GM20431 (cell line): Measurements from ENCODE around the gene DUOXA1.
"Not testable (repeated sequence)": the region's sequence is repeated elsewhere in the genome, so short reads cannot be mapped to it uniquely, and the experiment has no call there.

Experiments
- in situ Hi-C: fragments of 300-500 bp; cut with MseI, MboI; formaldehyde crosslinking; loops from one replicate; pipeline ENCODE4 v1.15.0; 2020; ENCODE audit warnings: low sequenced_read_pairs; ENCODE audit not compliant: unreplicated experiment

The DUOXA1 gene

DNA sequence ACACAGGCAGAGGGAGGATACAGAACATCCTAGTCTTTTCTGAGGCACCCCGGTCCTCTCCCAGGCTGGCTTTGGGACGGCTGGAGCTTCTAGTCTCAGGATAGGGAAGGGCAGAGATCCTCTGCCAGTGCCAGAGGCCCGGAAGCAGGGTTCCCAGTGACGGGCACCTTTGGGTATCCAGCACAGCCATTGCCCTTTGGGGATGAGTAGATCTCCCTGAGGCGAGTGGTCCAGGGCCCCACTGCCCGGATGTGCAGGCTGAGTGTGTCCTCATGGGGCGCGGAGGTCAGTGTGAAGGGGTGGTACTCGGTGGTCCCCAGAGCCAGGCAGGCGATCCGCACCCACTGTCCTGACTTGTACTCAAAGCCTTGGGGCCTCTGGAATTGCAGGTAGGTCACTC lies 34.0 kb downstream of the DUOXA1 start:
- in situ Hi-C loops, result no loop called here

DNA sequence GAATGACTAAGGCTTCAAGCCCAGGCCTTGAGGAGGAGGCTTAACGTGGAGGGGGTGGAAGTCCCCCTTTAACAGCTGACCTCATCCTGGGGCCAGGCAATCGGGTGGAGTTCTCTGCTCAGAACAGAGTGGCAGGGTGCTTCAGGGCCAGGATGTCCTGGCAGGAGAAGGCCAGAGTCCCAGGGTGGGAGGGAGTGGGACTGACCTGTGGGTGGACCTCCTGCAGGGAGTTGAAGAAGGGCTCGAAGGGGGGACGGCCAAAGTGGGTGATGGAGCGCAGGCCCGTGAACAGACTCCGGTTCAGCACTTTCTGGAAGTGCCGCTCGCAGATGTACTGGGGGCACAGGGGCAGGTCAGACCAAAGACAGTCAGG lies 35.3 kb downstream of the DUOXA1 start:
- in situ Hi-C loops, result no loop called here

DNA sequence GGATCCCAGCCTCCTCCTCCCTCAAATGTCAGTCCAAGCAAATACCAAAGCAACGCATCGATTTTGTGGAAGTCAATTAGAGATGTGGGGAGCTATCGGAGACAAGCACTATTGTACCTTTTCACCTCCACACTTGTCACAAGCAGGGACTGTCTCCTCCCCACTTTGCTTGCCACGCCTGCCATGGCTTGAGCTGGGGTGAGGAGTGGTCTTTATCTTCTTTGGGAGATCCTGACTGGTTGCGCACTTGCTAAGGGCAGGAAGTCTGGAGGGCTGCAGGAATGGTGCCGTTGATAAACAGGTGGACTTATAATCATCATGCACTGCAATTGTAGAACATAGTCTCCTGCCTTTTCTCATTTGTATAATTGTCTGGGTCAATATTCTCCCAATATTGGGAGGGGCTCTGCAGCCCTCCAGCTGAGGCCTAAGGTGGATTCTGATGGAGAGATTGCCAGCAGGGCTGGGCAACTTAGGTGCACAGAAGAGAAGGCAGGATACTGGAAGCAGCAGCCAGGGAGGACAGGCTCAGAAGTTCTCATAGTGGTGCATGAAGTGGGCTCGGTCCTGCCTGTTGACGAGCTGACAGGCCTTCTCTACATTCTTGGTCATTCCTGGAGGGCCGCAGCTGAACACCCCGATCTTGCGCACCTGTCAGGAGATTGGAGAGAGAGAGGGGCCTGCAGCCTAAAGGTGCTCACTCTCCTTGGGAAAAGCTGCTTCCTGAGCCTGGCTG lies 35.9 kb downstream of the DUOXA1 start:
- in situ Hi-C loops, result no loop called here

DNA sequence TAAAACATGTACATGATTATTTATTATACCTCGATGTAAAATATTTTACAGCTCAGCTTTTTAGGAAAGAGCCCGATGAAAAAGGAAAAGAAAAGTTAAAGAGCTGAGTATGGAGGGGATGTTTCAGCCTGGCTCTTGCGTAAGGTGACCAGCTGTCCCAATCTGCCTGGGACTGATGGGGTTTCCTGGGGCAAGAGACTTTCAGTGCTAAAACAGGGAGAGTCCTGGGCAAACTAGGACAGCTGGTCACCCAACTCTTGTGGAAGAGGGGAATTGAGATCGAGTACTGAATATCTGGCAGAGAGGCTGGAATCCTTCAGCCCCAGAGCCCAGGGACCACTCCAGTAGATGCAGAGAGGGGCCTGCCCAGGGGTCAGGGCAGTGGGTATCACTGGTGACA lies 36.7 kb downstream of the DUOXA1 start:
- in situ Hi-C loops, result no loop called here

DNA sequence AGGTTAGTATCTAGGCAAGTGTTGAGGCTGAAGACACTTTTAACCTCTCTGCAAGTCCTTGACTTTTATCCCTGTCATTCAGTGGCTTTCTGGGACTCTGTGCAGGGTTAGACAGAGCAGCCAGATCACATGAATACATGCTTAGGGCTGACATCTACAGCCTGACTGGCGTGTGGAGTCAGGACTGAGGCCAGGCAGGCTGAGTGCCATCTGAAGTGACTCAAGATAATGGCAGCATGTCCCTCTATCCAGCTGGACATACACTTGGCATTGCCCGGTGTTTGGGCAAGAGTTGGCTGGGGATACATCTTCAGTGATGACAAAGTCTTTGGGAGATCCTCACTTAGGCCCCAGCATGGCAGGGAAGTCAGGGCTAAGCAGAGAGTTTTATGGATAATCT lies 38.1 kb downstream of the DUOXA1 start:
- in situ Hi-C loops, result no loop called here

DNA sequence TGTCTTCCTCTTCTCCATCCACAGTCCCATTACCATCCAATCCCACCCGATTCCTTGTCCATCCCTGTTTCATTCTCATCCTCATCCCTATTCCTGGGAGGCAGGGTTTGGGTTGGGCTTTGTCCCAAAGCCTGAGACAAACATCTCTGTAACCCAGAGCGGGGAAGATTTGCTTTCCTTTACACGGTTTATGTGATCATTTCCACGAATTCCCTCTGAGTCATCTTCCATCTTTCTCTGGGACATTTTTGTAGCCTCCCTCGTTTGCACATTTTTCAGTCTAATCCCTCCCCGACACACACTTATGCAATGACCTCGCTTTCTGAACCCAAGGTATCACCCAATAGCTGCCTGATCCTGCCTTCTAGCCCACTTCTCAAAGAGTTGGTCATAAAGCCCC lies 38.5 kb downstream of the DUOXA1 start:
- in situ Hi-C loops, result no loop called here

DNA sequence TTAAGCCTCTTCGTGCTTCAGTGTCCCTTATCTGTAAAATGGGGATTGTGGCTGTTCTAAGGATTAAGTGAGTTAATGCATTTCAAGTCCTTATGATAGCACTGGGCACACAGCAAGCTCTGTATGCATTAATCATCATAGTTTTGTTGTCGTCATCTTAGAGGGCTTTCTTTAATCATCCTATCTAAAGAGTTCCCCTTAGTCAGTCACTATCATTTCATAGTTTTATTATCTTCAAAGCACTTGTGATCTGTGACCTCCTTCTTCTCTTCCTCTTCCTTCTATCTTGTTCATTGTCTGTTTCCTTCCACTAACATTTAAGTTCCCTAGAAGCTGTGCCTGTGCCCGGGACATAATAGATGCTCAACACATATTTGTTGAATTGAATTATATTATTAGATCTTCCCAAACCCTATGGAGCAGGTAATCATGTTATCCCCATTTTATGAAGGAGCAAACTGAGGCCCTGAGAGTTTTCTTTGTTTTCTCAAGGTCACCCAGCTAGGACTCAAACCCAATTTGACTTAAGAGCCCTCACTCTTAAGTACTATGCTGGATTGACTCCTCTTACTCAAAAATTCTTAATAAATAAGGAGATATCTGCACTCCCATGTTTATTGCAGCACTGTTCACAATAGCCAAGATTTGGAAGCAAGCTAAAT lies 39.8 kb downstream of the DUOXA1 start:
- in situ Hi-C loops, result no loop called here

DNA sequence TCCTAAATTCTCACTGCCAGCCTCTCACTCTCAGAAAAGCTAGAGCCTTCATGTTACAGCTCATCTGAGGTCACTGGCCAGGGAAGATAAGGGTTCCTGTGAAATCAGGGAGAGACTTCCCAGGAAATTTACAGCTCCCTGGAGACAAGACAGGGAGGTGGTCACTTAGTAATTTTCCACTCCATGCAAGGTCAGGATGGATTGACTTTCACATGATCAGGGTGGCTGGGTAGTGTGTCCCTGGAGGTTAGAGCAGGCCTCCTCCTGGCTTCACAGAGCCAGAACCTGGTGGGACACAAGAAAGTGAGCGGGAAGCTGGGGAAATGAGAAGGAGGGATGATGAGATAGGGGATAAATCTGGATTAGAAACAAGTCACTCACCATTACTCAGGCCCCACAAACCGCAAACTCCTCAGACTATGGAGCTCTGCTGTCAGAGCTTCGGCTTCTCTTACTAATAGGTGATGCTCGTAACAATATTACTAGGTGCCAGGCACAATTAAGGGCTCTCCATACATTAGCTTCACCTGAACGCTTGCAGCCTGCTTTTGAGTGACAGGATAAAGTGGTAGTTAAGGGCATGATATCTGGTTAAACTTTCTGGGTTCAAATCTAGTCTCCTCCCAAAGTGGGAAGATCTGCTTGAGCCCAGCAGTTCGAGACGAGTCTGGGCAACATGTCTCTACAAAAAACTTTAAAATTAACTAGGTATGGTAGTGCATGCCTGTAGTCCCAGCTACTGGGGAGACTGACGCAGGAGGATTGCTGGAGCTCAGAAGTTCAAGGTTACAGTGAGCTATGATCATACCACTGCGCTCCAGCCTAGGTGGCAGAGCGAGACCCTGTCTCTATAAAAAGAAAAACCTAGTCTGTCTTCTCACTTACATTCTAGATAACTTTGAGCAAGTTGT lies 40.6 kb downstream of the DUOXA1 start:
- in situ Hi-C loops, result no loop called here

DNA sequence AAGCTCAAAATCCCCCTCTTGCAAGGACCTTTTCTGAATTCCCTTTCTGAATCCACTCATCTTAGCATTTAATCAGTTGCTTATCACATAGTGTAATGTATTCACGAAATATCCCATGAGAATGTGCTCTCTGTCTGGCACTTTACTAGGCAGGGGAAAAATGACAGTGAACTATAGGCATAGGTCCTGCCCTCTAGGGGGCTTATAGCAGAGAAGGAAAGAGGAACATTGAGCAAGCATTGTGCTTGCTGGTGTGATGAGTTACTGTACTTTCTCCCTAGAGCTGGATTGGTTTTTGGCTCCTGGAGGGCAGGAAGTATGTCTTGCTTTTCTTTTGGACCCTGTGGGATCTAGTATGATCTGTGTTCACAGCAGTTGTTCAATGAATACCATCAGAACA lies 42.2 kb downstream of the DUOXA1 start:
- in situ Hi-C loops, result no loop called here

DNA sequence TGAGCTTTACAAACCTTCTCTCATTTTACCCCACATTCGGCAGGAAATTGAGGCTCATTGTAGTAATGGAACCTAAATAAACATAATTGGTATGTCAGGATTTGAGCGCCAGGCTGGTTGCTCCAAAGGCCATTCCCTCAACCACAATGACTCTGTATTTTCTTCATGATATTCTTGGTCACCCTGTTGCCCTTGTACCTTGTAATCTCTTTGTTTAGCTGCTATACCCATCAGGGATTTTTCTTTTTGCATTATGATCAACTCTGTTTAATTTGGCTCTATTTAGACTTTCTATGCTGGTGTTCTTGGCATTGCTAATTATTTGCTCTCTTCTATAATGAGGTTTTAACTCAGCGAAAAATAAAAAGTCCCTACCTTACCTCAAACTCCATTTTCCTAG lies 45.5 kb downstream of the DUOXA1 start:
- in situ Hi-C loops, result no loop called here

DNA sequence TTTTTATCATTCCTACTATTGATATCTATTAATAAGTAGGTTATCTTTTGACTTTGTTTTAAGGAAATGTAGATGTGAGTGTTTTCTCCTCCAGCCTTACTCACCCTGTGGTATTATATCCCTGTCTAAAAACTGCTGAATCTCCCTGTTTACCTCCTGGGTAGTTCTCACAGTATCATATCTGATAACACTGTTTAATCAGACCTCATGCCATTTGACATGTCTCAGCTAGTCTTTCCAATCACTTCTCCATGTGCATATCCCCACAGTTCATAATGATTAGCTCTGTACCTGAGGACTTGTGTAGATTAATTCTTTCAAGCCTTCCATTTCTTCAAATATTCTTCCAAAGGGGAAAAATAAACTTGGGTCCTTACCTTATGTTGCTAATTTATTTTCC lies 46.5 kb downstream of the DUOXA1 start:
- in situ Hi-C loops, result no loop called here

DNA sequence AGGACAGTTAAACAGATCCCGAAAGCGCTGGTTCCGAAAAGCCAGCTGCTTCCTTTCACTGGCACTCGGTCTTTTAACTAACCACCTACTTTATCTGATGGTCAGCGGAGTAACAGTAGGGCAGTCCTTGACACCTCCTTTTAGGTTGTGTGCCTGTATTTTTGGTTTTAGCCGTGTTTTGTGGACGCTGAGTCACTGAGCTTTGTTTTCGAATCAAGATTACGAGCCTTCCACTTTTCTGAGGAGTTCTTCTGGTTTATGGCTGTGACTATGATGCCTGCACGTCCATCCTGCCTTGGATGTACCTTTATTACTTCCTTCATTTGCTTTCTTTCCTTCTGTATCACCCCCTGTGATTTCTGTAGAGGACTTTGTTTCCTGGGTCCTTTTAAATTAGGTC lies 47.3 kb downstream of the DUOXA1 start:
- in situ Hi-C loops, result not testable (repeated sequence)

DNA sequence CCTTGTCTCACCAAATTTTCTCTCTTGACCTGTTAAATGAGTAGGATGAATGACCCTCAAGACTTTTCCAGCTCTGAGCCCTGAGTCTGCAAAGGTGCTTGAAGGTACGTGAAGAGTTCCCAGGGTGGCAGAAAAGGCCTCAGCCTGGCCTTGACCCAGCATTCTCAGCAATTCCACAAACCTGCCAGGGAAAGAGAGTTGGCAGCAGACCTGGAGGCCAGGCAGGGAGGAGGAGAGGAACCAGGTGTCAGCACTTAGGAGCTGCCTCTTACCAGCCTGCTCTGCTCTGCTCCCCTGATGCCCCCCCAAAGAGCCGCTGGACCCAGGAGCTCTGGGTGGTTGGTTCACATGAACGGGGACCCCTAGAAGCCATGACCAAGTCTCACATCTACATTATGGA lies 49.1 kb downstream of the DUOXA1 start:
- in situ Hi-C loops, result not testable (repeated sequence)

DNA sequence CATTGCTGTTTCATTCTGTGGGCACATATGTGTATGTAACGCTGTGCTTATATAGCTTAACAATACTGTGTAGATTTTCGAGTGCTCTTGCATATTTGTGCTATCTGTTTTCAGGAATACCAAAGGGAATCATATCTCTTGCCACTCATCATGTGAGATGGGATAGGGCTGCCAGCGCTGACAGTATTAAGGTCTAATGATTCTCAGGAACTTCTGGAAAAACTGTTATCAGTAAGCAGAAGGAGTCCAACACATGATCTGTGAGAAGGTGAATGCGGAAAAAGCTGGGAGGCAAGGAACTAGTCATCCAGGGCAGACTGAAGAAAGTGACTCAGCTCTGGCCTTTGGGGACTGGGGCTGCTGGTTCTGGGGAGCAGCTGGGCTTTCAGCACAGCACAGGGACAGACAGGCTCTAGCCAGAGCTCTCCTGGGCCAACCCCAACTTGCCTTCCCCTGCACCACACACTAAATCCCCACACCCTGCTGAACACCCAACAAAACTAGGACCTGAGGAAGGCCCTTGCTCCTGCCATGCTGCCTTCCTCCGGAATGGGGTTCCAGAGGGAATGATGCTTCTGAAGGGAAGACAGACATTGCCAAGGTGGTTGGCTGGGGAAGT lies 49.9 kb downstream of the DUOXA1 start:
- in situ Hi-C loops, result not testable (repeated sequence)

DNA sequence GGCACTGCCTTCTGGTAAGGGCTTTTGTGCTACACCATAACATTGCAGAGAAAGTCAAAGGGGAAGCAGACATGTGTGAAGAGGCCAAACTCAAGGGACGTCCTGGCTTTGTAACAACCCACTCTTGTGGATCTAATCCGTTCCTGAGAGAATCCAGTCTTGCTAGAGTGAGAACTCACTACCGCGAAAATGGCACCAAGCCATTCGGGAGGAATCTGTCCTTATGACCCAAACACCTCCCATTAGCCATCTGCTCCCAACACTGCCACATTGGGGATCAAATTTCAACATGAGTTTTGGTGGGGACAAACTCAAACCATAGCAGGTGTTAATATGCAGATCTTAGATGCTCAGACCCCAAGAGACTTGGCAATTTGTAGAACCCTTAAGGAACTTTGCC lies 50.5 kb downstream of the DUOXA1 start:
- in situ Hi-C loops, result not testable (repeated sequence)

DNA sequence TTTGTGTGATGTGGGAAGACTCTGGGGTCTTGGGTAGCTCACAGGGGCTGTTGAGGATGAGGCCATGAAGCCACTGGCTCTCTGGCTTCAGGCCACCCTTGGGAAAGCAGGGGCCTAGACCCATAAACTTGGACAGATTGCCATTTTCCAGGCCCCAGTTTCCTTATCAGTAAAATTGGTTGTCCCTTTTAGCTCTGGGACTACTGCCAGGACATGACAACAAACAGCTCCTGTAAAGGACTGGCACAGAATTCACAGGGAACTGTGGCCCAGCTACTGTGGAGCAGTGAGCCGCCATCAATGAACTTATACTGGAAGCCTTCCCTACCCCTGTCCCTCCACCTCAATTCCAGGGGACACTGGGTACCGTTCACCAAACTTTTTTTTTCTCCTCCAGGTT lies 52.3 kb downstream of the DUOXA1 start:
- in situ Hi-C loops, result not testable (repeated sequence)

DNA sequence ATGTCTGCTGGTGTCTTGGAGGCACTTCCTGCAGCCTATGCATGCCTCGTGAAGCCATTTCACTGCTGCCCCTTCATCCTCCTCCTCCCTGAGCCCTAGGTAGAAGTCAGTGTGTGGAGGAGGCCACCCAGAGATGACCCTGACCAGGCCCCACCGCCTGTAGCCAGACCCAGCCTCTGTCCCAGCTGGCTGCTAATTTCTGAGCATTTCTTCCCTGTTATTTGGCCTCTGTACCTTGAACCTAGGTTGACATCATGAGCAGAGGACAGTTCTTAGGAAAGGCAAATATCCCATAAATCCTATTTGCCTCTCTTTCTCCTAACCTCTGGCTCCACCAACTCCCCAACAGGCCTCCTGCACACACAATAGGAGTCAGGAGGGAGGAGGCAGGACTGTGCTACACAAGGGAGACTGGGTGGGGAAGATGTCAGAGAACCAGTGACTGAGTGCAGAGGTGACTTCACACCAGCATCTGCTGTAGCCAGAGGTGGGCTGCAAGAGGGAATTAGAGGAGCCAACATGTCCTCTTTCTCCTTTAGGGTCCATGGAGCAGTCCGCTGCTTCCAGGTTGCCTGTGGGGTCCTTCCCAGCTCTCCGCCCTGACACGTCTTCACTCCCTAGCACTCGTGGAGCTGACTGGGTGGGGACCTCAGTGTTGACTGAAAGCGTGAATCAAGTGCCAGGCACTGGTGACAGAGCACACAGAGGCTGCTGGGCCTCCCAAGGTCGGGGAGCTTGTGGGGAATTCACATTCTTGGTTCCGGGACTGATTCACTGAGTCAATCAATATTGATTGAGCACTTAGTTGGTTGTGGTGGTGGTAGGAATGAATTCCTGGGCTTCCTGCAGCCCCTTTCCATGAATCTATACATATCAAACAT lies 54.0 kb downstream of the DUOXA1 start:
- in situ Hi-C loops, result not testable (repeated sequence)

DNA sequence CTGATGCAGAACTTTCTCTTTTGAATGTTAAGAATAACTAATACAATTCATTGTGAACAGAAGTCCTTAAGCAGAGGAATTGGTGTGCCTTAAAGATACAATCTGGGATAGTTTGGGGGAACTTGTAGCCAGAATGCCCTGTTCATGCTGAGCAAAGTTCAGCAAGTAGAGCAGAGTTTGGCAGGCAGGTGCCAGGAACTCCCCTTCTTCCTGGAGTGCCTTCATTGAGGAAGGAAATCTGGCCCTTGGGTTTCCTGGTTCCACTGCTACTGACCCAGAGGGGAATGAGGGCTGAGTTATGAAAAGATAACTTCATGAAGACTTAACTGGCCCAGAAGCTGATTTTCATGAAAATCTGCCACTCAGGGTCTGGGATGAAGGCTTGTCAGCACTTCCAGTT lies 56.1 kb downstream of the DUOXA1 start:
- in situ Hi-C loops, result not testable (repeated sequence)

DNA sequence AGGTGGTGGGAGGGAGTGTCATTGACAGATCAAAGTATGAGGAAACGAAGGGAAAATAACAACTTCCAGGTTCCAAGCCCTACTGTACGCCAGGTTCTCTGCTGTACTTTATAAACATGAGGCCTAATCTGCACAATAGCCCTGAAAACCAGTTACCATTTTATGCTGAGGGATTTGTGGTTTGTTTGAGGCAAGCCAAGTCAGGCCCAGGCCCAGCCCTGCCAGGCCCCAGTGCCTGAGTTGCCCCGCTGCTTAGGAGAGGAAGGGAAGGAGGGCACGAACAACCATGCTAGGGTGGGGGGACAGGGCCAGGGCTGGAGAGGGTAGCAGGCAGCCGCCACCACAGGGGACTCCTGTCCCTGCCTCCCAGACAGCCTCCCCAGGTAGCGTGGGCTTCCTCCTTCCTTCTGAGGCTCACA lies 59.7 kb downstream of the DUOXA1 start:
- in situ Hi-C loops, result not testable (repeated sequence)
